Measurements from ENCODE around the gene QSOX2. TPM values are rescaled to one million over a fixed set of nuclear protein-coding genes. Genes with fewer than 3 reads are reported as not detected.

Gene QSOX2
- total and polyA plus RNA-seq, 8 donors, result 1.5 to 33.5 (median 5.4) TPM

DNA sequence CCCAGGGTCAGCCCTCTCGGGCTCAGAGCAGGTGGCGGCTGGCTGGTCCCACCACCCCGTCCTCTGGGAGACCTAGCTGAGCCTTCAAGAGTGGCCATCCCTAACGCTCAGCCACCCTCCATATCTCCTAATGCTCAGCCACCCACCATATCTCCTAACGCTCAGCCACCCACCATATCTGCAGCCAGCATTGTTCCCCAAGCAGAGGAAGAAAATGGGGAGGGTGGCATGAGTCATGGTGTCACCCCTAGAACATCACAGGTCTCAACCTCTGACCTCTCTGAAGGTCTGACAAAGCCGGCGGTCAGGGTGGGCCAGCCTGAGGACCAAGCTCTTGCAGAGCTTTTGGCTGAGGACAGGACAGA is 55.4 kb downstream of the QSOX2 start:
- intact Hi-C loops (cut with DNase I; ENCODE audit: low total_unique reads), result no loop called here
- 43 to 64% (median 57%) methylated on average over 4 to 7 of the region's 7 CpGs for WGBS, 5 donors
- H3K4me1 ChIP-seq, result peaks cover 0 to 21% (median 10%) of the 10 kb centered on the region in 4 donors
- H3K4me3 ChIP-seq, result no peak overlapping the region
- no peaks in the 10 kb centered on the region for H3K36me3 ChIP-seq
- no peak overlapping the region for H3K27ac ChIP-seq
- TF ChIP-seq, protein P1, sequence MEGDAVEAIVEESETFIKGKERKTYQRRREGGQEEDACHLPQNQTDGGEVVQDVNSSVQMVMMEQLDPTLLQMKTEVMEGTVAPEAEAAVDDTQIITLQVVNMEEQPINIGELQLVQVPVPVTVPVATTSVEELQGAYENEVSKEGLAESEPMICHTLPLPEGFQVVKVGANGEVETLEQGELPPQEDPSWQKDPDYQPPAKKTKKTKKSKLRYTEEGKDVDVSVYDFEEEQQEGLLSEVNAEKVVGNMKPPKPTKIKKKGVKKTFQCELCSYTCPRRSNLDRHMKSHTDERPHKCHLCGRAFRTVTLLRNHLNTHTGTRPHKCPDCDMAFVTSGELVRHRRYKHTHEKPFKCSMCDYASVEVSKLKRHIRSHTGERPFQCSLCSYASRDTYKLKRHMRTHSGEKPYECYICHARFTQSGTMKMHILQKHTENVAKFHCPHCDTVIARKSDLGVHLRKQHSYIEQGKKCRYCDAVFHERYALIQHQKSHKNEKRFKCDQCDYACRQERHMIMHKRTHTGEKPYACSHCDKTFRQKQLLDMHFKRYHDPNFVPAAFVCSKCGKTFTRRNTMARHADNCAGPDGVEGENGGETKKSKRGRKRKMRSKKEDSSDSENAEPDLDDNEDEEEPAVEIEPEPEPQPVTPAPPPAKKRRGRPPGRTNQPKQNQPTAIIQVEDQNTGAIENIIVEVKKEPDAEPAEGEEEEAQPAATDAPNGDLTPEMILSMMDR (IDR thresholded peaks at IDR 0.05), result no peak
- TF ChIP-seq POLR2AphosphoS5 (IDR thresholded peaks at IDR 0.05) (no peak), POLR2A (IDR thresholded peaks at IDR 0.05) (no peak), EP300 (IDR thresholded peaks at IDR 0.05) (no peak)
- peaks cover 27 to 100% (median 84%) of the 10 kb centered on the region in 3 donors for H3K27me3 ChIP-seq
- H3K9me3 ChIP-seq, result no peaks in the 10 kb centered on the region
- no peak for DNase-seq

DNA sequence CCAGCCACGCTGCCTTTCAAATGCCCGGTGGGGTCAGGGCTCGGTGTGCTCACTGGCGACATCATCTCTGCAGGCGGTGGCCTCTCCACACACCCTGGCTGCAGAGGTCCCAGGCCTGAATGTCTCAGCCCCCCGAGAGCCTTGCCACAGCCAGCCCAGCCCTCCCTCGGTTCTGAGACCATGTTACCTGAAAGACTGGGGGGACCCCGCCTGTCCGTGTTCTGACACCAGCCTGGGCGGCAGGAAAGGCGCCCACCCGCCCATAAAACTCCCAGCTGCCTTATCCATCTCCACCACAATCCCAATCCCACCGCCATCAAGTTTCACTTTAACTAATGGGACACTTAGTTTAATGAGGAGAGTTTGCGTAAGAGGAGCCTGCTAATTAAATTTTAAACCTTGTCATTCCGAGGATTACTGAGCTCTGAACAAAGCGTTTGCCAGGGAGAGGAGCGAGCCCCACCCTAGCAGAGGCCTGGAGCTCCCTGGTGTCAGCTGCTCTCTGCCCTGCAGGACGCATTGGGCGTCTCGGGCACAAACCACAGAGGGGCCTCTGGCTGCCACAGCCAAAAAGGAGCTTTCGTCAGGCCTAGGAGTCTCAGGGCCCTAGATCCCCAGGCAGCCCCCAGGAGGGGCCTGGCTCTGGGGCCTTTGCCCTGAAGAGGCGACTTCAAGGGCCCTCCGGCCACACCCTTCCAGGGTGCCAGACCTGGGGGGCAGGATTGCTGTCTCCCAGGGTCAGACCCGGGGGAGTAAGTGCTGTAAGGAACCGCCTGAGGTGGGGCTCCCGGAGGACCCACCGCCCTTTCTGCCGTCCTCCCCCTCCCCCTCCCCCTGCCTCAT is 56.0 kb downstream of the QSOX2 start:
- Histone ChIP-seq H3K4me1 (peaks cover 0 to 21% (median 10%) of the 10 kb centered on the region in 4 donors), H3K4me3 (no peak overlapping the region), H3K27ac (no peak overlapping the region), H3K9me3 (no peaks in the 10 kb centered on the region), H3K36me3 (no peaks in the 10 kb centered on the region), H3K27me3 (peaks cover 29 to 100% (median 82%) of the 10 kb centered on the region in 3 donors)
- 33 to 49% (median 46%) methylated on average over 20 to 28 of the region's 28 CpGs for WGBS, 5 donors
- no peak for DNase-seq
- TF ChIP-seq POLR2A (IDR thresholded peaks at IDR 0.05) (no peak), EP300 (IDR thresholded peaks at IDR 0.05) (no peak), POLR2AphosphoS5 (IDR thresholded peaks at IDR 0.05) (no peak)
- TF ChIP-seq, protein P1 (IDR thresholded peaks at IDR 0.05), result no peak
- intact Hi-C loops (cut with DNase I; ENCODE audit: low total_unique reads), result no loop called here

- Histone ChIP-seq H3K9me3 (no peaks in the 10 kb centered on the region), H3K27me3 (peaks cover 19 to 98% (median 65%) of the 10 kb centered on the region in 3 donors), H3K27ac (no peak overlapping the region), H3K4me1 (peaks cover 0 to 8% (median 4%) of the 10 kb centered on the region in 4 donors), H3K36me3 (no peaks in the 10 kb centered on the region), H3K4me3 (no peak overlapping the region)
- intact Hi-C loops (cut with DNase I; ENCODE audit: low total_unique reads), result no loop called here
- DNase-seq, result no peak
- TF ChIP-seq, protein P1 (IDR thresholded peaks at IDR 0.05), result no peak
- TF ChIP-seq POLR2A (IDR thresholded peaks at IDR 0.05) (no peak), POLR2AphosphoS5 (IDR thresholded peaks at IDR 0.05) (no peak), EP300 (IDR thresholded peaks at IDR 0.05) (no peak)
- 67 to 69% (median 68%) methylated on average over 21 to 25 of the region's 25 CpGs for WGBS, 5 donors
Measured at GRCh38 chr9:136187683-136188586, 57.7 kb downstream of the QSOX2 start.

GRCh38 chr9:136187197-136187596 is 58.4 kb downstream of the QSOX2 start:
- intact Hi-C loops (cut with DNase I; ENCODE audit: low total_unique reads), result no loop called here
- no peak overlapping the region for H3K4me3 ChIP-seq
- H3K9me3 ChIP-seq, result no peaks in the 10 kb centered on the region
- H3K27me3 ChIP-seq, result peaks cover 13 to 98% (median 58%) of the 10 kb centered on the region in 3 donors
- 88 to 94% (median 90%) methylated on average over 18 of the region's 18 CpGs for WGBS, 5 donors
- H3K4me1 ChIP-seq, result peaks cover 0 to under 1% (median under 1%) of the 10 kb centered on the region in 4 donors
- H3K27ac ChIP-seq, result no peak overlapping the region
- TF ChIP-seq POLR2A (IDR thresholded peaks at IDR 0.05) (no peak), EP300 (IDR thresholded peaks at IDR 0.05) (no peak)
- H3K36me3 ChIP-seq, result no peaks in the 10 kb centered on the region
- DNase-seq, result no peak

Measured in stomach (tissue), 9 donors.